ENCODE data around the gene PLEKHA1.

The PLEKHA1 gene

DNA sequence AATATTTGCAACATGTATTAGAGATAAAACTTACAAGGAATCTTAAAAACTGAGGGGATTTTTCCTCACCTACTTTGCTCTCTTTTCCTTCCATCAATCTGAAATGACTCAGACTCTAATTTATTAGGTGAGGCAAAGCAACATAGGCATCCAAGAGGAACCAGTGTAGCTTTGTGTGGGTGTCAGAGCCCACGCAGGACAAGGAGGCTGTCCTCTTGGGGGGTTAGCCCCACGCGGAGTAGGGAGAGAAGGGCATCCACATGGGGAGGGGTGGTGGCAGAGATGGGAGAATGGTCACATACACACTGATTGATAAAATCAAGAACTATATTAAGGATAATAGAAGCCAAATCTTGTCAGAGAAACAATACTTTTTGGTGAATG, 46.1 kb downstream of the PLEKHA1 start:
- no peak for DNase-seq (ENCODE audit: low read depth in 3 of 3, low spot score in 1 of 3)

- no peak for DNase-seq (ENCODE audit: low read depth in 3 of 3, low spot score in 1 of 3)
Observed at GRCh38 chr10:122421054-122421625, 46.6 kb downstream of the PLEKHA1 start.

DNA sequence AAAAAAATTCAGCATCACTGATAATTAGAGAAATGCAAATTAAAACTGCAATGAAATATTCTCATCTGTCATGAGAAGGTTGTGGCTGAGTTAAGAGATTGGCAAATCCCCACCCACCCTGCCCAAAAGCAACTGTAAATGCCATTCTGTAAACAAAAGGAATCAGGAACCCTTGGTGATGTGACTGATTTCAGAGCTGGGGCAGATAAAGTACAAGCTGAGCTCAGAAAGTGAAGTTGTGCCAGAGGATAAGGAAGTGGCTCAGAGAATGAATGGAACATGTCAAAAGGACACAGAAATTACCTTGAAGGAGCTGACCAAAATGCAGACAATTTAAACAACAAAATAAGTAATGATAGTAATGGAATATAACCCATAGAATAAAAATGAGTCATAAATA, 47.2 kb downstream of the PLEKHA1 start:
- no peak for DNase-seq (ENCODE audit: low read depth in 3 of 3, low spot score in 1 of 3)

DNA sequence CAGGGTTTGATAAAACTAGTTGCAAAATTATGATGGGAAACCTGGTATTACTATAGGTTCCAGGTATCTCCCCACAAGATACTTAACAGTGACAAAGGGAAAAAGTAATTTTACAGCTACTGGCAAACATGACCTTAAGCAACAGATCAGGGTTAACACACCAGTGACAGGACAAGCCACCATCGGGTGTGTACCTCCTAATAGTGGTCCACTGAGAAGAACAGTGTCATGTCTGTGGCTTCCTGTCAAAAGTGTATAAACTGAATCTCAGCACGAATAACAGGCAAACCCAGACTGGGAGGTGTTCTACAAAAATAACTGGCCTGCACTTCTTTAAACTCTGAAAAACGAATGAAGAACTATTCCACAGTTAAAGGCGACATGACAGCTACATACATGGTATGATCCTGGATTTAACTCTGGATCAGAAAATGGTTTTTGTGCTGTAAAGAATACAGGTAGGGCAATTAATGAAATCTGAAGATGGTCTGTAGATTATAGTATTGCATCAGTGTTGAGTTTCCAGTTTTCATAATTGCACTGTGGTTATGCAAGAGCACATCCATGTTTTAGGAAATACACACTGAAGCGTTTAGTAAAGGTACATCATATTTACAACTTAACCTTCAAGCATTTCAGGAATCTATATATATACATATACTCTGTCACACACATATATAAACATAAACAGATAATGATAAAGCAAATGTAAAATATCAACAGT, 47.9 kb downstream of the PLEKHA1 start:
- DNase-seq (ENCODE audit: low read depth in 3 of 3, low spot score in 1 of 3) = no peak

DNA sequence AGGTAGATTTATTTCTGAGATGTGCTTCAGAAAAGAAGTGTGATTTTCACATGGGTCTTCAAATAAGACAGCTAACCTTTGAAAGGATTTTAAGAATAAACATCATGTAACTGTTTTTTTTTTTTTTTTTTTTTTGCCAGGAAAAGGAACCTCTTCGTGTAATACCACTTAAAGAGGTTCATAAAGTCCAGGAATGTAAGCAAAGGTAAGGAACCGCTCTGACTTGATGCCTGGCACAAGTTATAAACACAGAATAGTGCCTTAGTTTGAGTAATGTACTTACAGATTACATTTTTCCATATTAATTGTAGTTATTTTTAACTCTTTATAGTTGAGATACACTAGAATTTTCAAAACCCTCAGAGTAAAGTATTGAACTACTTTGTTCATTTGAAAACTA, 49.6 kb downstream of the PLEKHA1 start:
- no peak for DNase-seq (ENCODE audit: low read depth in 3 of 3, low spot score in 1 of 3)

- no peak for DNase-seq (ENCODE audit: low read depth in 3 of 3, low spot score in 1 of 3)
Observed at GRCh38 chr10:122426829-122427228, 52.3 kb downstream of the PLEKHA1 start.

DNA sequence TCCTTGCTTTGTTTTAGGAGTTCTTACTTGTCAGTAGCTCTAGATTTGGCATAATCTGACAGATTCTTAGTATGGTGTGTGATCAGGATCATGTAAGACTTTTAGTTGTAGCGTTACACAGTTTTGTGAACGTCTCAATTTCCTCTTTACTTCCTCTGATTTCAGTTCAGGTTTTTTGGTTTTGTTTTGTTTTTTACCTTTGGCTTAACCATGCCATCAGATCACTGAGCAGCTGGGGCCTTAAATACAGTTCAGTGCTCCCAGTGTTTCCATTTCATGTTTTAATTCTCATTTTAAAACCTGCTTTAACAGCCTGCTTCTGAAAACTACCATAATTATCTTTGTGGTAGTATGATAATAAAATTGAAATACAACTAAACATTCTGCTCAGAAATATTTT, 52.8 kb downstream of the PLEKHA1 start:
- no peak for DNase-seq (ENCODE audit: low read depth in 3 of 3, low spot score in 1 of 3)

- no peak for DNase-seq (ENCODE audit: low read depth in 3 of 3, low spot score in 1 of 3)
Observed at GRCh38 chr10:122435212-122435827, 60.8 kb downstream of the PLEKHA1 start.

DNA sequence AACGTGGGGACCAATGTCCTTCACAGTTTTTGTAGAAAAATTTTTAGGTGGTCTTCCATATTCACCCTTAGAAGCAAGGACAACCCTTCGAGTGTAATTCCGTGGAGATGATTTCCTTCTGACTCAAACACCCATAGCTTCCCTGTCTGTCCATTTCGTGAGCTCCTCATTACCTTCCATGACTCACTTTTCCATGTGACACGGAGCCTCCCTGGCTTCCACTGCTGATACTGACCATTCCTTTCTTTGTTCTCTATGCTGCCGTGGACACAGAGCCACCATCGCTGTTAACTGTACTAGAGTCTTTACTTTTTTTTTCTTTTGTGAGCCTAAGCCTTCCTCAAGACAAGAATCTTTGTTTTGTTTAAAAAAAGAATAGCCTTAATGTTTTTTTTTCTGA, 67.5 kb downstream of the PLEKHA1 start:
- no peak for DNase-seq (ENCODE audit: low read depth in 3 of 3, low spot score in 1 of 3)

DNA sequence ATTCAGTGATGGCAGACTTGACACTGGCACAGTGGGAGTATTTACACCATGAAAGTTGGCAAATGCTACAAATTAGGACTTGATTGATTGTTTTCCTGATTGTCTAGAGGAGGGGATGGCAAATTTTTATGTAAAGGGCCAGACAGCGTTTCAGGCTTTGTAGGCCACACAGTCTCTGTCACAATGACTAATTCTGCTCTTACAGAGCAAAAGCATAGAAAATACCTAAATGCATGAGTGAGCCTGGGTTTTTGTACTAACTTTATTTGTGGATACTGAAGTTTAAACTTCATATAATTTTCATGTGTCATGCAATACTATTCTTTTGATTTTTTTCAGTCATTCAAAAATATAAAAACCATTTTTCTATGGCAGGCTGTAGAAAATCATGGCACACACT, 71.0 kb downstream of the PLEKHA1 start:
- DNase-seq (ENCODE audit: low read depth in 3 of 3, low spot score in 1 of 3) = no peak

DNA sequence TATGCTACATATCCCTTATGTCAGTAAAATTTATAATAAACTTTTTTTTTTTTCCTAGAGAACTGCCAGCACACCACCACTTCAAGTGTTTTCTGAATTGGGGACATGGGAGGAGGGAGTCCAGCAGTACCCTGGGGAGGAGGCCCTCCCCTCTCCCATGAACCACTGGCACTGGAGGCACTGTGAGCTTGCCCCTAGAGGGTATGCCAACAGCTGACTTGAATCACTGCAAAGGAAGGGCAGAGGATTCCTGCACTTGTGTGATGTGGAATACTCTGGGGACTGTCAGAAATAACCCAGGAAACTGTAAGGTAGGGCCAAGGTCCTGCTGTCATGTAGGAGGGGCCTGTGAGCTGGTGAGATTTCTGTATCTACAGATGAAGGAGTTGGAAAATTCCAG, 71.4 kb downstream of the PLEKHA1 start:
- DNase-seq (ENCODE audit: low read depth in 3 of 3, low spot score in 1 of 3) = no peak

- no peak for DNase-seq (ENCODE audit: low read depth in 3 of 3, low spot score in 1 of 3)
Observed at GRCh38 chr10:122446668-122447423, 72.3 kb downstream of the PLEKHA1 start.

DNA sequence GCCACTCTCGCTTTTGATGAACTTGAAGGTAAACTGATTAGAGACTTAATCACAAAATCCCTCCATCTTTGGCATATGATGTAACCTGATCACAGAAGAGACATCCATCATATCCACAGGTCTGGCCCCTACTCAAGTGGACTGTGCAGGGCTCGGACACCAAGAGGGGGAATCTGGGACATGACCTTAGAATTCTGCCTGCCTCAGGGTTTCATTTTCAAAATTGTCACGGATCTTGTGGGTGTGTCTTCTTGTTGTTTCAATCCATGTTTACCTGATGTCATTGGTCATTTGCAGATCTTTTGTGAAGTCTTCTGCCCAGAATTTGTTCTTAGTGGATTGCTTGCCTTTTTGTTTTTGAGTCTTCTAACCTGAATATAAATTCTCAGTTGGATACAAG, 74.1 kb downstream of the PLEKHA1 start:
- no peak for DNase-seq (ENCODE audit: low read depth in 3 of 3, low spot score in 1 of 3)

GRCh38 chr10:122449153-122449552, 74.6 kb downstream of the PLEKHA1 start:
- DNase-seq (ENCODE audit: low read depth in 3 of 3, low spot score in 1 of 3) = no peak

DNA sequence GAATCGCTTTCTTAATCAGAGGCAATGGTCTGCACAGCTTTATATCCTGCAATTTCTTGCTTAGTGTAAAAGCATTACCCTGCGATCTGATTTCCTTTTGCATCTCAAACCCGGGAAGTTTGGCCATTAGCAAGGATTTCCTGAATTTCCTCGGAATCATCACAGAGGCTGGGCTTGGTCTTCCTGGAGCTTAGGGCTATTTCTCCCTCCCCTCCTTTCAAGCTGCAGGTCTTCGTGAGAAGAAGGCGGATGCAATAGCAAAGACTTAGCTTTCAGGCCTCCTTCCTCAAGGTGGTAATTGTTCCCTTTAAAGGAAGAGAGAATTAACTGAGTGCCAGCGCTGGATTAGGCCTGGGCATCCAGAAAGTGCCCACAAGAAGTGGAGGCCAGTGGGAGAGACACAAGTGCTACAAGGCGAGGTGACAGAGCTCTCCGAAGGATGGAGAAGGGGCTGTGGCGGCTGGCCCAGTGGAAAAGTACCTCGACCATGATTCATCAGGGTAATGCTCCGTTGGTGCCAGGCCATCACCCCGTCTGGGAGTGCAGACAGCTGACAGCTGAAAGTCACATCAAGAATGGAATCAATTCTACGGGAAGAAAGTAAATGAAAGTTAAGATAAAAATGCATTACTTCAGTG, 76.0 kb downstream of the PLEKHA1 start:
- no peak for DNase-seq (ENCODE audit: low read depth in 3 of 3, low spot score in 1 of 3)

DNA sequence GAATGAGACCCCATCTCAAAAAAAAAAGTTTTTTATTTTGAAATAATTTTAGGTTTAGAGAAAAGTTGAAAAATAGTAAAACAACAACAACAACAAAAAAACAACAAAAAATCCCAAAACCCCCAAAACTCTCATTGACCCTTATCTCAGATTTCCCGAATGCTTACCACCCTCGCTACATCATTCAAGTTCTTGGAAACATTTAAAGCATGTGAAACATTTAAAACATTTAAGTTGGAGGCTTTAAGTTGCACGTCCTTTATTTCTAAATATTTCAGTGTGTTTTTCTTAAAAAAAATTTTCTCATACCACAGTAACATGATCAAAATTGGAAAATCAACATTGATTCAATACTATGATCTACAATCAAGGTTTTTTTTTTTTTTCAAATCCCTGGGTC, 79.6 kb downstream of the PLEKHA1 start:
- DNase-seq (ENCODE audit: low read depth in 3 of 3, low spot score in 1 of 3) = no peak

DNA sequence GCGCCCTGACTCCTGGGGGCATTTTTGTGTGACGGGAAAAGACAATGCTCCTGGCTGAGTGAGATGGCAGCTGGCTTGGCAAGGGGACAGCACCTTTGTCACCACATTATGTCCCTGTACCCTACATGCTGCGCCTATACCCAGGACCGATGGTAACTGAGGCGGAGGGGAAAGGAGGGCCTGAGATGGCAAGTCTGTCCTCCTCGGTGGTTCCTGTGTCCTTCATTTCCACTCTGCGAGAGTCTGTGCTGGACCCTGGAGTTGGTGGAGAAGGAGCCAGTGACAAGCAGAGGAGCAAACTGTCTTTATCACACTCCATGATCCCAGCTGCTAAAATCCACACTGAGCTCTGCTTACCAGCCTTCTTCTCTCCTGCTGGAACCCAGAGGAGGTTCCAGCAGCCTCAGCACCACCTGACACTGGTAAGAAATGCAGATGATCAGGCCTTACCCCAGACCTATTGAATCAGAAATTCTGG, 80.1 kb downstream of the PLEKHA1 start, which contains the start of gene ARMS2:
ARMS2 (plus strand) TSS at position 51 of the 478 bp plus-strand sequence; CDS start at position 126, 75 bp downstream.
- DNase-seq (ENCODE audit: low read depth in 3 of 3, low spot score in 1 of 3) = no peak

DNA sequence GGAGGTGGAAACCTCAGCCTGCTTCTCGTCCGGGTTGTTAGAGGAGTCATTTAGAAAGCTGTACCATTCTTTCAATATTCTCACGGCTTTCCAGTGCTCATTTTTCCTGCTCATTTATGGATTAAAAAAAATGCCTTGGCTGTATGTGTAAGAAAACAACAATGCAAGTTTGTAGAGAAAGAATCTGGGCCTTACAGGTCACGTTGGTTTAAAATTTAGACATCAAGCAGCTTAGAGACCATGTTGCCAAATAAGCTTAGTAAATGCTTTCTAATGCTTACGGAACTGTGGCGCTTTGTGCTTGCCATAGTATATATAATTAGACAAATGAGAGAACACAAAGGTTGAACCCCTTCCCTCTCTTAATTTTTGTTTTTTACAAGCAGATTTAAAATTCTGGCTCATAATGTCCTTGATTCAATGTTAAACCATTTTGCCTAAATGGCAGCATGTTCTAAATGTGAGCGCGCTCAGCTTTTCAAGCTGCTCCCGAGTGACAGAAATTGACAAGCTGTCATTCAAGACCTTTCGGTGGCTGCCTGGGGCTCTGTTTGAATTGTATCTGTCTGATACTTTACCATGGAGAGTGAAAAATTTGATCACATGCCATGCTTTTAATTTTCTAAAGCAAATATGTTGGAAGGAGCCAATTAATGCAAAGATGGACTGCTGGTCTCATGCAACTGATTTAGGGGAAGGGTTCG, 81.0 kb downstream of the PLEKHA1 start:
- DNase-seq (ENCODE audit: low read depth in 3 of 3, low spot score in 1 of 3) = no peak

DNA sequence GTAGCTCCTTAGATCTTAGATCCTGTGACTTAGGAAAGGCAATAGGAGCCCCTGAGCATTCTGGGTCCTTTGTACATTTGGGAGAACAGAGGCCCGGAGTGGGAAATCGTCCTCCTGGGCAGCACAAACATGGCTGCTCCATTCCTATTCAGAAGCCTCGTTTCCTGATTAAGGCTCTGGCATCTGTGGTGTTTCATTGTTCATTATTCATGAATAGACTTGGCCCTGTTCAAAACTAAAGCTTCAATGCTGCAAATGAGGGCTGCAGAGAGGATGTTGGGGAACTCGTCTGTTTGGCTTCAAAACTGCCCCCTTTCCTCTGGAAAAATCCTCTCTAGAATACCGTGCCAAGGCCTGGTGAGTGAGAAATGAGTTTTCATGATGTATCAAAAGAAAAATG, 83.4 kb downstream of the PLEKHA1 start:
- DNase-seq (ENCODE audit: low read depth in 3 of 3, low spot score in 1 of 3) = no peak

GRCh38 chr10:122458693-122459092, 84.2 kb downstream of the PLEKHA1 start:
- no peak for DNase-seq (ENCODE audit: low read depth in 3 of 3, low spot score in 1 of 3)
